ENCODE measurements around the gene SPEF2.

GRCh38 chr5:35741126-35741716 lies 123.6 kb downstream of the SPEF2 start:
- TF ChIP-seq CTCF (conservative IDR thresholded peaks at IDR 0.05) (no peak), ZFX (IDR thresholded peaks at IDR 0.05) (no peak)

Measured in C4-2B (cell line).